ENCODE measurements around the gene AGTPBP1. TPM values are rescaled to one million over a fixed set of nuclear protein-coding genes. Genes with fewer than 3 reads are reported as not detected.
A peak's percentile ranks its signal among the peaks of the same experiment; 100 is the strongest.

Gene AGTPBP1
- total RNA-seq, 1 donor from 2014 or later, result 18.0 TPM

DNA sequence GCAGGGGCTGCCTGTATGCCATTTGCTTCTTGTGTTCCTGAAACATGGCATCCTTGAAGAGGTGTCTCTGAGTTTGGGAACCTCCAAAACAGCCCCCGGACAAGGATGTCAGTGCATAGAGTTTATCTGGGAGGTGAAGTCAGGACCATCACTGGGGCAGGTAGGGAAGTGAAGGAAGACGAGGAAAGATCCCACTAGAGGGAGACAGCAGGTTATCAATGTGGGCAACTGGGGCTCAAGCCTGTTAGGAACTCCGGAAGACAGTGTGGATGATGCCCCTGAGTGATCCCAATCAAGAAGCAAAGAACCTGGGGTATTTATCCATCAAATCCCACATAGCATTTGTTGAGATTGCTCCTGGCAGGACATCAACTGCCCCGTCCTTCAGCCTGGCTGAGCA lies 233.1 kb downstream of the AGTPBP1 start:
- H3K27ac Mint-ChIP-seq (ENCODE audit: unreplicated experiment), result no peak overlapping the region
- peaks cover 13% of the 10 kb centered on the region for H3K27me3 Mint-ChIP-seq (ENCODE audit: unreplicated experiment)
- no peaks in the 10 kb centered on the region for H3K4me1 Mint-ChIP-seq (ENCODE audit: unreplicated experiment)
- no peak for DNase-seq (ENCODE audit: extremely low spot score, unreplicated experiment)
- no peaks in the 10 kb centered on the region for H3K9me3 Mint-ChIP-seq (ENCODE audit: unreplicated experiment)
- TF ChIP-seq, protein P1, sequence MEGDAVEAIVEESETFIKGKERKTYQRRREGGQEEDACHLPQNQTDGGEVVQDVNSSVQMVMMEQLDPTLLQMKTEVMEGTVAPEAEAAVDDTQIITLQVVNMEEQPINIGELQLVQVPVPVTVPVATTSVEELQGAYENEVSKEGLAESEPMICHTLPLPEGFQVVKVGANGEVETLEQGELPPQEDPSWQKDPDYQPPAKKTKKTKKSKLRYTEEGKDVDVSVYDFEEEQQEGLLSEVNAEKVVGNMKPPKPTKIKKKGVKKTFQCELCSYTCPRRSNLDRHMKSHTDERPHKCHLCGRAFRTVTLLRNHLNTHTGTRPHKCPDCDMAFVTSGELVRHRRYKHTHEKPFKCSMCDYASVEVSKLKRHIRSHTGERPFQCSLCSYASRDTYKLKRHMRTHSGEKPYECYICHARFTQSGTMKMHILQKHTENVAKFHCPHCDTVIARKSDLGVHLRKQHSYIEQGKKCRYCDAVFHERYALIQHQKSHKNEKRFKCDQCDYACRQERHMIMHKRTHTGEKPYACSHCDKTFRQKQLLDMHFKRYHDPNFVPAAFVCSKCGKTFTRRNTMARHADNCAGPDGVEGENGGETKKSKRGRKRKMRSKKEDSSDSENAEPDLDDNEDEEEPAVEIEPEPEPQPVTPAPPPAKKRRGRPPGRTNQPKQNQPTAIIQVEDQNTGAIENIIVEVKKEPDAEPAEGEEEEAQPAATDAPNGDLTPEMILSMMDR (IDR thresholded peaks at IDR 0.05), result no peak
- no peaks in the 10 kb centered on the region for H3K36me3 Mint-ChIP-seq (ENCODE audit: unreplicated experiment)
- no peak overlapping the region for H3K4me3 Mint-ChIP-seq (ENCODE audit: unreplicated experiment)

DNA sequence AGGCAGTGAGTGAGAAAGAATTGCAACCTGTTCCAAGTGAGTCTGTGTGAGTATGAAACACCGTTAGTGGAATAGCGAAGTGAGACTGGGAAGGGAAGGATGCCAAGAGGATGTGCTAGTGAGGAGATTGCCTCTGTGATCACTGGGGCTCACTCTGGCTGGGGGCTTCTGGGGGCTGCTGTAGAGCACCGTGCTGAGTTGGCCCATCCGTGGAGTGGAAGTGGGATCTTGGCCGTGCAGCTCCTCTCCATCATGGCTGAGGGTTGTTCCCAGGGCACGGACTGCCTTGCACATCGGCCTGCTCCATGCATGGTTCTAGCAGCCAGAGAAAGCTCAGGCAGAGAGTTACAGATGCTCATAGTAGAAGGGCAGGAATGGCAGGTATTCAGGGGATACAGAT lies 236.1 kb downstream of the AGTPBP1 start:
- H3K27ac Mint-ChIP-seq (ENCODE audit: unreplicated experiment), result no peak overlapping the region
- no peaks in the 10 kb centered on the region for H3K36me3 Mint-ChIP-seq (ENCODE audit: unreplicated experiment)
- H3K27me3 Mint-ChIP-seq (ENCODE audit: unreplicated experiment), result peaks cover 17% of the 10 kb centered on the region
- TF ChIP-seq, protein P1 (IDR thresholded peaks at IDR 0.05), result no peak
- peak; percentile 77 for DNase-seq (ENCODE audit: extremely low spot score, unreplicated experiment)
- no peak overlapping the region for H3K4me3 Mint-ChIP-seq (ENCODE audit: unreplicated experiment)
- no peaks in the 10 kb centered on the region for H3K9me3 Mint-ChIP-seq (ENCODE audit: unreplicated experiment)
- H3K4me1 Mint-ChIP-seq (ENCODE audit: unreplicated experiment), result no peaks in the 10 kb centered on the region

DNA sequence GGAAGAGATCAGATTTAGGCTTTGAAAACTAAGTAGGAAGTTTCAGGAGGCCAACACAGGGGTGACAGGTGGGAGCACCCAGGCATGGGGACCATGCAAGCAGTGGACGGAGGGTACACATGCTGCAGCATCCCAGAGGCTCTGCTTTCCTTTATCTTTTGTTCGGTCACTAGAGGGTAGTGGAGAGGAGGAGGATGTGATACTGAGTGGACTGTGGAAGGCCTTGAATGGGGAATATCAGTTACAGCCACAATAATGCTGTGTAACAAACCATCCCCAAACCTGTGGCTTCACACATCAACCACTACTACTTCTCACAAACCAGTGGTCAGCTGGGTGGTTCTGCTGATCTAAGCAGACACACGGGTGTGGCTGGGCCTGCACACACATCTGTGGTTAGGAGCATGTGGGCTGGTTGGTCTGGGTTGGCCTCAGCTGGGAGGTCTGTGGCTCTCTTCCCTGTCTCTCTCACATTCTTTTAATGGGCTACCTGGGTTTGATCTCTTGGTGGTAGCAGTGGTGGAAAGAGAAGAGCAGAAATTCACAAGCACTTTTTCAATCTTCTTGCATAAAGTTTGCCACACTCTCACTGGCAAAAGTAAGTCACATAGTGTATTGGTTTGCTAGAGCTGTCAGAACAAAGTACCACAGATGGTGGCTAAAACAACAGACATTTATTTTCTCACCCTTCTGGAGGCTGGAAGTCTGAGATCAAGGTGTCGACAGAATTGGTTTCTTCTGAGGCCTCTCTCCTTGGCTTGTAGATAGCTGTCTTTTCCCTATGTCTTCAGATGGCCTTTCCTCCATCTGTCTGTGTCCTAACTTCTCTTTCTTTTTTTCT lies 238.7 kb downstream of the AGTPBP1 start:
- Mint-ChIP-seq H3K36me3 (ENCODE audit: unreplicated experiment) (no peaks in the 10 kb centered on the region), H3K4me1 (ENCODE audit: unreplicated experiment) (no peaks in the 10 kb centered on the region), H3K9me3 (ENCODE audit: unreplicated experiment) (peaks cover 13% of the 10 kb centered on the region), H3K4me3 (ENCODE audit: unreplicated experiment) (no peak overlapping the region), H3K27ac (ENCODE audit: unreplicated experiment) (no peak overlapping the region), H3K27me3 (ENCODE audit: unreplicated experiment) (peaks cover 19% of the 10 kb centered on the region)
- TF ChIP-seq, protein P1 (IDR thresholded peaks at IDR 0.05), result peak; percentile 6
- DNase-seq (ENCODE audit: extremely low spot score, unreplicated experiment), result peak; percentile 53

DNA sequence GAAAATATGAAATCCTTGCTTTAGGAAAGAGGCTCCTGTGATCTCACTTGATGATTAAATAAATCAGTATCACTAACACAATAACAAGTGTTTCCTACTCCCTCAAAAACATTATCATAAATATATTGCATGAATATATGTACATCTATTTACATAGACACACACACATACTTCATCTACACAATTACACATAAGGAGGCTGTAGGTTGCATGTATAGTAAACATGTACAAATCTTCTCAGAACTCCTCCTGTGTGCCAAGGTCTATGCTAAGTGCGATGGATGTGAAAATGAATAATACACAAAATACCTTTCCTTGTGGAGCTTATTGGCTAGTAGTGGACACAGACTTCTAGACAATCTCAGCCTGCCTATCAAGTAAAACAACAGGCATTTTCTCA lies 239.9 kb downstream of the AGTPBP1 start:
- no peak overlapping the region for H3K4me3 Mint-ChIP-seq (ENCODE audit: unreplicated experiment)
- peaks cover 21% of the 10 kb centered on the region for H3K9me3 Mint-ChIP-seq (ENCODE audit: unreplicated experiment)
- H3K27me3 Mint-ChIP-seq (ENCODE audit: unreplicated experiment), result peaks cover 13% of the 10 kb centered on the region
- no peak for DNase-seq (ENCODE audit: extremely low spot score, unreplicated experiment)
- H3K27ac Mint-ChIP-seq (ENCODE audit: unreplicated experiment), result no peak overlapping the region
- no peaks in the 10 kb centered on the region for H3K36me3 Mint-ChIP-seq (ENCODE audit: unreplicated experiment)
- TF ChIP-seq, protein P1 (IDR thresholded peaks at IDR 0.05), result no peak
- no peaks in the 10 kb centered on the region for H3K4me1 Mint-ChIP-seq (ENCODE audit: unreplicated experiment)

DNA sequence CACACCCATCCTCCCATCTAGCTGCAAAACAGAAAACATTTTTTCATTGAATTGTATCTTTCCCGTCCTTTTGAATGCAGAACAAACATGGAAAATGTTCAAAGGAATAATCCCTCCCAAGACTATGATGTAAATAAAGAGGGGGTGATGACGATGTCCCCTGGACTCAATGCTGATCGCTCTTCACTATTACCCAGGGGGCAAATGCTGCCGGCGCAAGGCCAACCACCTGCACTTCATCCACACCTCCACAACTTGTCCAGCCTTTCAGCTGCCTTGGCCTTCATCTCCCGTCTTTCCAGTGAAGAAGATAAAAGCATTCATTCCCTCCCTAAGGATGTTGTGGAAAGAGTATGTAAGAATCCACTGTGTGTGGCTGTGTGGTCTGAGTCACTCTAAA lies 240.3 kb downstream of the AGTPBP1 start:
- Mint-ChIP-seq H3K27me3 (ENCODE audit: unreplicated experiment) (peaks cover 15% of the 10 kb centered on the region), H3K36me3 (ENCODE audit: unreplicated experiment) (no peaks in the 10 kb centered on the region), H3K4me1 (ENCODE audit: unreplicated experiment) (no peaks in the 10 kb centered on the region), H3K9me3 (ENCODE audit: unreplicated experiment) (peaks cover 25% of the 10 kb centered on the region), H3K4me3 (ENCODE audit: unreplicated experiment) (no peak overlapping the region), H3K27ac (ENCODE audit: unreplicated experiment) (no peak overlapping the region)
- TF ChIP-seq, protein P1 (IDR thresholded peaks at IDR 0.05), result no peak
- DNase-seq (ENCODE audit: extremely low spot score, unreplicated experiment), result peak; percentile 67

Other genes starting within 250 kb of the AGTPBP1 start
- 18.8 and 20.0 TPM in 2 replicates for gene NAA35, start 199.2 kb upstream of the AGTPBP1 start, total RNA-seq